HUDEP-2 (cell line): Measurements from ENCODE around the gene KLK12.
"Not testable (repeated sequence)": the region's sequence is repeated elsewhere in the genome, so short reads cannot be mapped to it uniquely, and the experiment has no call there.

ENCODE experiments used
- DNase-seq, 76 experiments: peaks; one replicate each; lab custom pipeline; 2025; ENCODE audit not compliant: unreplicated experiment in 76 of 76; lab: John Stamatoyannopoulos, UW

The KLK12 gene

GRCh38 chr19:50992666-50993035 lies 42.2 kb downstream of the KLK12 start:
- DNase-seq: no peak

GRCh38 chr19:50984416-50984815 lies 50.4 kb downstream of the KLK12 start:
- not testable (repeated sequence) for DNase-seq

GRCh38 chr19:50983625-50984292 lies 51.0 kb downstream of the KLK12 start, which contains the start of gene KLK7:
Gene KLK7 (minus strand): TSS chr19:50983917. CDS start chr19:50982399, 1,518 bp downstream.
- peak in 59 of 76 experiments; percentile 14 to 85 (median 46) for DNase-seq

GRCh38 chr19:50982186-50982585 lies 52.6 kb downstream of the KLK12 start:
- DNase-seq: no peak

- DNase-seq: peak in 1 of 76 experiments; percentile 28
Observed at GRCh38 chr19:50981587-50982146, 53.1 kb downstream of the KLK12 start.

GRCh38 chr19:50980208-50980607 lies 54.6 kb downstream of the KLK12 start:
- DNase-seq: no peak

- no peak for DNase-seq
Observed at GRCh38 chr19:50979758-50980157, 55.0 kb downstream of the KLK12 start.
